ENCODE data around the gene R3HDM1. TPM values are rescaled to one million over a fixed set of nuclear protein-coding genes. Genes with fewer than 3 reads are reported as not detected.

R3HDM1 gene
- total and polyA plus RNA-seq, 2 experiments from 2014 or later = 24.8 to 32.7 TPM

DNA sequence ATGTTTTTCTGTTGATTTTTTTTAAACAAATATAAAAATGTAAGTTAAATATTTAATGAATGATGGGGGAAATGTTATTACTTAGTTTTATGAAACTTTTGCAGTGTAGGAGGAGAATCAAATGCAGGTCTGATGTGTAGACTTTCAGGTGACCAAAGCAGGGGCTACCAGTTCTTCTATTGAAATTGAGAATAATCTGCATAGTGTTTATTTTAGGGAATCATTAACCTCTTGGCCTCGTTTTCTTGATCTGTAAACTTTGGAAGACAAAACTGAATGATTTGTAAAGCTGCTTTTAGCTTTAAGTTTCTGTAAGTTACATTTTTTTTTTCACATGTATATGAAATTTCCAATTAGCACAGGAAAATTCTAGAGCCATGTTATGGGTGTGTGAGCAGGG lies 99.2 kb downstream of the R3HDM1 start:
- TF ChIP-seq, protein P1, sequence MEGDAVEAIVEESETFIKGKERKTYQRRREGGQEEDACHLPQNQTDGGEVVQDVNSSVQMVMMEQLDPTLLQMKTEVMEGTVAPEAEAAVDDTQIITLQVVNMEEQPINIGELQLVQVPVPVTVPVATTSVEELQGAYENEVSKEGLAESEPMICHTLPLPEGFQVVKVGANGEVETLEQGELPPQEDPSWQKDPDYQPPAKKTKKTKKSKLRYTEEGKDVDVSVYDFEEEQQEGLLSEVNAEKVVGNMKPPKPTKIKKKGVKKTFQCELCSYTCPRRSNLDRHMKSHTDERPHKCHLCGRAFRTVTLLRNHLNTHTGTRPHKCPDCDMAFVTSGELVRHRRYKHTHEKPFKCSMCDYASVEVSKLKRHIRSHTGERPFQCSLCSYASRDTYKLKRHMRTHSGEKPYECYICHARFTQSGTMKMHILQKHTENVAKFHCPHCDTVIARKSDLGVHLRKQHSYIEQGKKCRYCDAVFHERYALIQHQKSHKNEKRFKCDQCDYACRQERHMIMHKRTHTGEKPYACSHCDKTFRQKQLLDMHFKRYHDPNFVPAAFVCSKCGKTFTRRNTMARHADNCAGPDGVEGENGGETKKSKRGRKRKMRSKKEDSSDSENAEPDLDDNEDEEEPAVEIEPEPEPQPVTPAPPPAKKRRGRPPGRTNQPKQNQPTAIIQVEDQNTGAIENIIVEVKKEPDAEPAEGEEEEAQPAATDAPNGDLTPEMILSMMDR (IDR thresholded peaks at IDR 0.05; ENCODE audit: low read depth, low read length) = no peak
- no peak for DNase-seq (ENCODE audit: low read depth in 1 of 2, low spot score in 1 of 2)

GRCh38 chr2:135633582-135633981 lies 102.3 kb downstream of the R3HDM1 start:
- H3K36me3 ChIP-seq = peaks cover 28% of the 10 kb centered on the region
- no peaks in the 10 kb centered on the region for H3K9me3 ChIP-seq (ENCODE audit: low read depth)
- TF ChIP-seq, protein P1 (IDR thresholded peaks at IDR 0.05; ENCODE audit: low read depth, low read length) = no peak
- no peaks in the 10 kb centered on the region for H3K27me3 ChIP-seq
- no peak overlapping the region for H3K27ac ChIP-seq
- H3K4me3 ChIP-seq = no peak overlapping the region
- DNase-seq (ENCODE audit: low read depth in 1 of 2, low spot score in 1 of 2) = no peak
- H3K4me1 ChIP-seq (ENCODE audit: low read depth) = peaks cover 4% of the 10 kb centered on the region

More for the DNA sequence above, 99.2 kb downstream of the R3HDM1 start:
- H3K27ac ChIP-seq = no peak overlapping the region
- no peaks in the 10 kb centered on the region for H3K4me1 ChIP-seq (ENCODE audit: low read depth)
- no peaks in the 10 kb centered on the region for H3K27me3 ChIP-seq
- H3K36me3 ChIP-seq = peaks cover 13% of the 10 kb centered on the region
- no peaks in the 10 kb centered on the region for H3K9me3 ChIP-seq (ENCODE audit: low read depth)
- no peak overlapping the region for H3K4me3 ChIP-seq

GRCh38 chr2:135635212-135635835 lies 104.0 kb downstream of the R3HDM1 start:
- no peaks in the 10 kb centered on the region for H3K9me3 ChIP-seq (ENCODE audit: low read depth)
- peaks cover 6% of the 10 kb centered on the region for H3K4me1 ChIP-seq (ENCODE audit: low read depth)
- H3K27ac ChIP-seq = no peak overlapping the region
- H3K36me3 ChIP-seq = peaks cover 39% of the 10 kb centered on the region
- no peak for DNase-seq (ENCODE audit: low read depth in 1 of 2, low spot score in 1 of 2)
- no peaks in the 10 kb centered on the region for H3K27me3 ChIP-seq
- H3K4me3 ChIP-seq = no peak overlapping the region
- TF ChIP-seq, protein P1 (IDR thresholded peaks at IDR 0.05; ENCODE audit: low read depth, low read length) = no peak

DNA sequence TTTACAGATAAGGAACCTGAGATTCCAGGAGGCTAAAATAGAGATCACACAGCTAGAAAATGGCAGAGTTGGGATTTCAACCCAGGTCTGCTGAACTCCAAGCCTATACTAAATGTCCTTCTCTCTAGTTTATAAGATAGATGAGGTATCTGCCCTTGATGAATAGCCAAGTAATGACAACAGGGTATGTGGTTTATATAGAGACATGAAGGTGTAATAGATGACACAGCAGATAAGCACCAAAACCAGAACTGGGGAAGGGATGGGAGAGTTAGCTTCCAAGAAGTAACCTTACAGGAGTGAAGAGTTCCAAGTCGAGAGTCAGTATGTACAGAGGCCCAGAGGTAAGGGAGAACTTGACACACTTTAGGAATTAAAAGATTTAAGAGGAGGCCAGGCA lies 105.7 kb downstream of the R3HDM1 start:
- Histone ChIP-seq H3K4me3 (no peak overlapping the region), H3K9me3 (ENCODE audit: low read depth) (no peaks in the 10 kb centered on the region), H3K36me3 (peaks cover 37% of the 10 kb centered on the region), H3K27me3 (no peaks in the 10 kb centered on the region), H3K27ac (no peak overlapping the region), H3K4me1 (ENCODE audit: low read depth) (peaks cover 6% of the 10 kb centered on the region)
- DNase-seq (ENCODE audit: low read depth in 1 of 2, low spot score in 1 of 2) = no peak
- TF ChIP-seq, protein P1 (IDR thresholded peaks at IDR 0.05; ENCODE audit: low read depth, low read length) = no peak

DNA sequence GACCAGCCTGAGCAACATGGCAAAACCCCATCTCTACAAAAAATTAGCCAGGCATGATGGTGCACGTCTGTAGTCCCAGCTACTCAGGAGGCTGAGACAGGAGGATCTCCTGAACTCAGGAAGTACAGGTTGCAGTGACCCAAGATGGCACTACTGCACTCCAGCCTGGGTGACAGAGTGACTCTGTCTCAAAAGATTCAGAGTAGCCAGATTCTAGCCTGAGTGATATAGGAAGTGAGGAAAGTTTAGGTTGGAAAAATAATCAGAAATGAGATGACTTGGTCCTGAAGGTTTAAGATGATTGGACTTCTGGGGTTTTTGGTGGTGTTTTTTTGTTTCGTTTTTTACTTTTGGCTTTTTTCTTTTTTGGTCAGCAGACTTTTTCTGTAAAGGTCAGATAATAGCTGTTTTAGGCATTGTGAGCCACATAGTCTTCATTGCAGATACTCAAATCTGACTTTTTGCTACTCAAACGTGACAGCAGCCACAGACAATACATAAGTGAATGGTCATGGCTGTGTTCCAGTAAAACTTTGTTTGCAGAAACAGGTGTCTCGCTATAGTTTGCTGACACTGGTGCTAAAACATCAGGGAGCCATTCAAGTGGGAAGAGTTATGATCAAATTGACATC lies 106.3 kb downstream of the R3HDM1 start:
- Histone ChIP-seq H3K4me3 (no peak overlapping the region), H3K27ac (no peak overlapping the region), H3K4me1 (ENCODE audit: low read depth) (peaks cover 6% of the 10 kb centered on the region), H3K36me3 (peaks cover 38% of the 10 kb centered on the region), H3K27me3 (no peaks in the 10 kb centered on the region), H3K9me3 (ENCODE audit: low read depth) (no peaks in the 10 kb centered on the region)
- TF ChIP-seq, protein P1 (IDR thresholded peaks at IDR 0.05; ENCODE audit: low read depth, low read length) = no peak
- no peak for DNase-seq (ENCODE audit: low read depth in 1 of 2, low spot score in 1 of 2)

Data from cardiac muscle cell (in vitro differentiated cells and primary cell).